ENCODE results near the gene ST3GAL3. TPM values are rescaled to one million over a fixed set of nuclear protein-coding genes. Genes with fewer than 3 reads are reported as not detected.

The ST3GAL3 gene
- total RNA-seq, 2 donors from 2014 or later: 13.8 to 35.0 TPM

GRCh38 chr1:43849670-43850069 is 142.3 kb downstream of the ST3GAL3 start:
- no peak overlapping the region for H3K4me3 ChIP-seq
- no peaks in the 10 kb centered on the region for H3K4me1 ChIP-seq (replicated peaks)
- no peaks in the 10 kb centered on the region for H3K36me3 ChIP-seq
- WGBS: 80% methylated on average over 1 of the region's 1 CpG
- intact Hi-C loops (cut with DNase I): no loop called here
- TF ChIP-seq POLR2A (IDR thresholded peaks at IDR 0.05): no peak
- no peak for TF ChIP-seq CTCF (IDR thresholded peaks at IDR 0.05)
- no peak for TF ChIP-seq POLR2AphosphoS5 (IDR thresholded peaks at IDR 0.05)
- no peaks in the 10 kb centered on the region for H3K27me3 ChIP-seq (replicated peaks; ENCODE audit: insufficient read depth)
- H3K9me3 ChIP-seq: no peaks in the 10 kb centered on the region
- DNase-seq (ENCODE audit: low spot score): no peak
- H3K27ac ChIP-seq: no peak overlapping the region

- Histone ChIP-seq H3K9me3 (no peaks in the 10 kb centered on the region), H3K4me1 (replicated peaks) (no peaks in the 10 kb centered on the region), H3K27me3 (replicated peaks; ENCODE audit: insufficient read depth) (no peaks in the 10 kb centered on the region), H3K36me3 (no peaks in the 10 kb centered on the region), H3K27ac (no peak overlapping the region), H3K4me3 (no peak overlapping the region)
- DNase-seq (ENCODE audit: low spot score): no peak
- no peak for TF ChIP-seq POLR2AphosphoS5 (IDR thresholded peaks at IDR 0.05)
- no peak for TF ChIP-seq POLR2A (IDR thresholded peaks at IDR 0.05)
- no peak for TF ChIP-seq CTCF (IDR thresholded peaks at IDR 0.05)
- WGBS: 92% methylated on average over 8 of the region's 8 CpGs
- intact Hi-C loops (cut with DNase I): no loop called here
Measured at GRCh38 chr1:43850591-43851233, 143.4 kb downstream of the ST3GAL3 start.

GRCh38 chr1:43851561-43852338 is 144.4 kb downstream of the ST3GAL3 start:
- no peak for DNase-seq (ENCODE audit: low spot score)
- intact Hi-C loops (cut with DNase I): no loop called here
- H3K4me1 ChIP-seq (replicated peaks): no peaks in the 10 kb centered on the region
- no peaks in the 10 kb centered on the region for H3K36me3 ChIP-seq
- TF ChIP-seq CTCF (IDR thresholded peaks at IDR 0.05) (no peak), POLR2A (IDR thresholded peaks at IDR 0.05) (no peak), POLR2AphosphoS5 (IDR thresholded peaks at IDR 0.05) (no peak)
- H3K27me3 ChIP-seq (replicated peaks; ENCODE audit: insufficient read depth): no peaks in the 10 kb centered on the region
- H3K27ac ChIP-seq: no peak overlapping the region
- WGBS: 89% methylated on average over 16 of the region's 17 CpGs
- H3K4me3 ChIP-seq: no peak overlapping the region
- H3K9me3 ChIP-seq: no peaks in the 10 kb centered on the region

DNA sequence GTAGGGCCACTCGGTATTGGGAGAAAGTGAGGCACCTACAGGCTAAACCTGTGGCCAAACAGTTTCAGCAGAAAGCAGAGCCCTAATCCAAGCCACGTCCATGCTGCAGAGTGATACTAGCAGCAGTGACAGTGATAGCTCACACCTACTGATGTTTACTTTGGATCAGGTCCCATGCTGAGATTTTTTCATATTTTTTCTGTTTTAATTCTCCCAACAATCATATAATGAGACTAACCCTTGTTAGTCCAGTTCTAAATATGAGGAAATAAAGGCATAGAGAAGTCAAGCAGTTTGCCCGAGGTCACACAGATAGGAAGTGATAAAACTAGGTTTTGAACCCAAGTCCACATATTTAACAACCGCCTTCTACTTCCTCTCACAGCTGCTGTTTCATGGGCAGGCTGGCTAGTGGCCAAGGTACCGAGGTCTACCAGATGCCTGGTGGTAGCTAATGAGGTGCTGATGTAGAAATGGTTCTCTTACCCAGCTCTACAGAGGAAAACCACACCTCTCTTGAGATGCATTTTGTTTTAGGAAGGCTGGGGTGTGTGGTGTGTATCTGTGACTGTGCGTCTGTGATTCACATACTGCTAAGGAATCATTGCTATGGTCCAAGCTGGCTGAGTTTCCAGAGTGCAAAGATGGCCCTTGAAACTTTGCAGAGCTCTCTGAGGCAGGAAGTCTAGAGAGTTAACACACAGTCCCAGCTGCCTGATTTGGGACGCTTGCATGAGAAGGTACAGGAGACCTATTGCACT is 146.0 kb downstream of the ST3GAL3 start:
- no peak for DNase-seq (ENCODE audit: low spot score)
- Histone ChIP-seq H3K4me1 (replicated peaks) (peaks cover 6% of the 10 kb centered on the region), H3K36me3 (no peaks in the 10 kb centered on the region), H3K27me3 (replicated peaks; ENCODE audit: insufficient read depth) (no peaks in the 10 kb centered on the region), H3K4me3 (no peak overlapping the region), H3K9me3 (no peaks in the 10 kb centered on the region), H3K27ac (no peak overlapping the region)
- 51% methylated on average over 7 of the region's 7 CpGs for WGBS
- intact Hi-C loops (cut with DNase I): no loop called here
- TF ChIP-seq POLR2AphosphoS5 (IDR thresholded peaks at IDR 0.05) (no peak), CTCF (IDR thresholded peaks at IDR 0.05) (no peak), POLR2A (IDR thresholded peaks at IDR 0.05) (no peak)

Data from prostate gland (tissue), 2 donors.